GM21737 (cell line): Measurements from ENCODE around the gene LTF.
"Not testable (repeated sequence)": the region's sequence is repeated elsewhere in the genome, so short reads cannot be mapped to it uniquely, and the experiment has no call there.

Source experiments
- ATAC-seq: cut with Tn5 transposase; IDR thresholded peaks from one replicate; pipeline ENCODE4 v1.9.1; 2021; ENCODE audit warnings: mild to moderate bottlenecking, moderate library complexity; ENCODE audit not compliant: unreplicated experiment

LTF gene

GRCh38 chr3:46464326-46465195 is at the start of gene LTF:
LTF (minus strand) TSS chr3:46464905; CDS start chr3:46464867, 38 bp downstream.
- ATAC-seq, result no peak

DNA sequence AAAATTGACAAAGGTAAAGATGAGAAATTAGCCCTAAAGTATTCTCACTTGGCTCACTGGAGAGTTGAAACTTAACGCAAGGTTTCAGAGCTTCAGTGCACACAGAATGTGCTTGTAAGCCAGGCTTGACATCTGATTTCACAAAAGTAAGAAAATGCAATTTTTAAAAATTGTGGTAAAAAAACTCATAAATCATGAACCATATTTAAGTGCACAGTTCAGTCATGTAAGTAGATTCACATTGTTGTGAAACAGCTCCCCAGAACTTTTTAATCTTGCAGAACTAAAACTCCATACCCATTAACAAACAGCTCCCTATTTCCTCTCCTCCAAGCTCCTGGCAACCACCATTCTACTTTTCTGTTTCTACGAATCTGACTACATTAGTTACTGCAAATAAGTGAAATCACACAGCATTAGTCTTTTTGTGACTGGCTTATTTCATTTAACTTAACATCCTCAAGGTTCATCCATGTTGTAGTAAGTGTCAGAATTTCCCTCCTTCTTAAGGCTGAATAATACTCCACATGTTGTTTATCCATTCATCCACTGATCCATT is 47.6 kb upstream of the LTF start:
- no peak for ATAC-seq

DNA sequence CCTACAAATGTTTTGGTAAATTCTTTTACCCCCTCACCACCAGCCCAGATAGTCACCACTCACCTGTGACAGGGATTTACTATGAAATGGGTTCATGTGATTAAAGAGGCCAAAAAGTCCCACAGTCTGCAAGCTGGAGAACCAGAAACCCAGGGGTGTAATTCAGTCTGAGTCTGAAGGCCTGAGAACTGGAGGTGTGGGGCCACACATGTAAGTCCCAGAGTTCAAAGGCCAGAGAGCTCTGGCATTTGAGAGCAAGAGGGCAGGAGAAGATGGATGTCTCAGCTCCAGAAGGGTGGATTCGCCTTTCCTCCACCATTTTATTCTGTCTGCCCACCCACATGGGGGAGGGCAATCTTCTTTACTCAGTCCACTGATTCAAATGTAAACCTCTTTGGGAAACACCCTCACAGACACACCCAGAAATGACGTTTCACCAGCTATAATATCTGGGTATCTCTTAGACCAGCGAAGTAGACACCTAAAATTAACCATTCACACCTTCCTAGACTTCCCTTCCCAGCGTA is 45.0 kb upstream of the LTF start:
- ATAC-seq, result no peak

DNA sequence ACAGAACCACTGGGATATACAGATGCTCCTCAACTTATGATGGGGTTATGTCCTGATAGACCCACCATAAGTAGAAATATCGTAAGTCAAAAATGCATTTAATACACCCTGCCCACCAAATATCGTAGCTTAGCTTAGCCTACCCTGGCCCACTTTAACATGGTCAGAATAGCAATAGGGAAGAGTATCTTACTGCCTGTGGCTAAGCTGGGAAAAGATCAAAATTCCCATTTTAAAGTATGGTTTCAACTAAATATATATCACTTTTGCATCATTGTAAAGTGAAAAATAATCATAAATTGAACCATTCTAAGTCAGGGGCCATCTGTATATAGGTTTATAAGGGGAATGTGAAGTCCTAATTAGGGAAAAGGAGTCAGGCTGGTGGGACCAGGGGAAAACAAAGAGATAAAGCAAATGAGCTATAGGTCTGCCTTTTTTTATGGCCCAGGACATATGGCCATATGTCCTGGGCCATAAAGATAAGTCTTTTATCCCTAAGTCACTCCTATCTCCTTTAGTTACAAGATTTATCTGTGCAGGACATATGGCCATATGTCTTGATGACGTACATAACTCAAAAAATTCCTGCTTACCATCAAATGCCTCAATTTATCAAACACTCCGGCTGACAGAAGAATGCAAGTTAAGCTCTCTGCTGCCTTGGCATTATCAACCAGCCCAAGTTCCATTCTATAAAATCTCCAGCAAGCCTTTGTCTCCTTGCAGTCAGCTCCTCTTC is 44.3 kb upstream of the LTF start:
- no peak for ATAC-seq

GRCh38 chr3:46506526-46506925 is 41.8 kb upstream of the LTF start:
- ATAC-seq, result no peak

DNA sequence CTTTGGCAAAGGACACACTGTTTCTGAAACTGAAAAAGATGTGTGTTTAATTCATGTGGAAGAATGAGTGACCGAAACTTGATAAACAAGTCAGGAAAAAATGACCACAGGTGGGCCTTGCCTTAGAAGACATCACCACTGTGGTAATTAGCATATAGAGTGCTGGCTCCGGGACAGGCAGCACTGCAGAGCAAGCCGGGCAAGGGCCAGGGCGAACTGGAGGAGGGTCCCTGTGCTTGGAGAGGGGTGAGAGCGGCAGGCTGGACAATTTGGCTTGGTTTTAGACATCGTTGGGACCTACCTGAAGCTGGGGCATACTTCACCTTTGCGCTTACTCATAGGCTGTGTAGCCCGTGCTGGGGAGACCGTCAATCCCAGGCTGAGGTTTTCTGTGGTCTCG is 41.2 kb upstream of the LTF start:
- no peak for ATAC-seq

- no peak for ATAC-seq
Measured at GRCh38 chr3:46504789-46505188, 40.1 kb upstream of the LTF start.

DNA sequence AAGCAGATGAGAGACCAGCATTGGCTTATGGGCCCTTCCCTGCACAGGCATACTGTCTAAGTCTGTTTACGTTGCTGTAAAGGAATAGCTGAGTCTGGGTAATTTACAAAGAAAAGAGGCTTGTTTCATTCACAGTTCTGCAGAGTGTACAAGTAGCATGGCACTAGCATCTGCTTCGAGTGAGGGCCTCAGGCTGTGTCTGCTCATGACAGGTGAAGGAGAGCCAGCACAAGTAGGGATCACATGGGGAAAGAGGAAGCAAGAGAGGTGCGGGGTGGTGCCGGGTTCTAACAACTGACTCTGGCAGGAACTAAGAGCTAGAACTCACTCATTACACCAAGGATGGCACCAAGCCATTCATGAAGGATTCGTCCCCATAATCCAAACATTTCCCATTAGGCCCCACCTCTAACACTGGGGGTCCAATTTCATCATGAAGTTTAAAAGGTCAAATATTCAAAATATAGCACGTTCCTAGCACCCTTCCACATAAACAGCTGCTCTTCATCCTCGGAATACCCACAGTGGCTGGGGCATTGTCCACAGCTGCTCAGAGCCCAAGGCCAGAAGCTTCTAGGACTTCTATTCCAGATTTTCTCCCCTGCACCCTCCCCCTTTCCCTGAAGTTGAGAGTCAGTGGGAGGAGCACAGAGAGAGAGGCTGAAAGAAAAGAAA is 38.6 kb upstream of the LTF start:
- no peak for ATAC-seq

DNA sequence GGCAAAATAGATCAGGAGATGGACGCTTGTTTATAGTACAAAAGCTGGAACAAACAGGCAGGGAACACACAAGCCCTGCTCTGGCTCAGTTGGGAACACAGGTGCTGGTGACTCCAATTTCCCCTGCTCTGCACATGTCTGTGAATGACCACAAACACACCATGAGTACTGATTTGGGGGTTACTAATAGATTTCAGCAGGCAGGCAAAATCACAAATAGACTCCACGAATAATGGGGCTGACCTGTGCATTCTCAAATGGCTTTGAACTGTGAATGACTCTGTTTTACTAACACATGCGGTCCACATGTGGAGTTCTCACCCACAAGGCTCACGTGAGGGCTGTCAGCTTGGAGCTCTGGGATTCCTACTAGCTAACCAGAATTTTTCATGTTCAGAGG is 37.0 kb upstream of the LTF start:
- ATAC-seq, result no peak

DNA sequence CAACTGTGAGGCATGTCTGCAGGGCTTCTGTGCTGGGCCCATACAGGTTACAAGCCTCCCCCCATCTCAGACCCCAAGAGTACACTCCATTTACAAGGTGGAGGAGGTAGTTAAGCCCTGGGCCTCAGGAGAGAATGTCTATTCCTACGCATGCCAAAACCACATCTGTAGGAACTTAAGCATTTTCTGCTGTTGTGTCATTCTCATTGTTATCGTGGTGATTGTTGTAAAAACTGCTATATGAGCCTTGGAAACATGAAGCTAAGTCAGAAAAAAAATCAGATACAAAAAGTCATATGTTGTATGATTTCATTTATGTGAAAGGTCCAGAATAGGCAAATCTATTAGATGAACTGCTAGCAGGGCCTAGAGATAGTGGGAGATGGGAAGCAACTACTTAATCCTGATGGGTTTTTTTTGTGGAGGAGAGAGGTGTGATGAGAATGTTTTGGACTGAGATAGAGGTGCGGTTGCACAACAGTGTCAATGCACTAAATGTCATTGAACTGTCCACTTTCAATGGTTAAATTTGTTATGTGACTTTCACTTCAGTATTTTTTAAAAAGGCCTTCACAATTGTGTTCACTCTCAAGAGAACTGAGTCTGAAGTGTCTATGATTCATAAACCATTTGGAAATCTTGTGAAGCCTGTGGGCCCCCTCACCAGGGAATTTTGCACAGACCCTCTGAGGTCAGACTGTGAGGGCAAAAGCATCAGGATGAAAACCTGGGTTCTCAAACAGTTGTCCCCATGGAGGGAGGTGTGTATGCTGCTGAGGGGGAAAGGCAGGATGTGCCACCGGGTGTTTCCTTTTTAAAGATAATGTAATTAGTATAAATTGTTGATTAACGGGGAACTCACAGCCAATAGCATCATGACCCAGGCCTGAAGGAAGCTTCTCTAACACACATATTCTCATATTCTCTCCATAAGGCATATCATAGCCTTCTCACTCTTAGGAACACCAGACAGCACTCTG is 36.2 kb upstream of the LTF start:
- ATAC-seq, result no peak

DNA sequence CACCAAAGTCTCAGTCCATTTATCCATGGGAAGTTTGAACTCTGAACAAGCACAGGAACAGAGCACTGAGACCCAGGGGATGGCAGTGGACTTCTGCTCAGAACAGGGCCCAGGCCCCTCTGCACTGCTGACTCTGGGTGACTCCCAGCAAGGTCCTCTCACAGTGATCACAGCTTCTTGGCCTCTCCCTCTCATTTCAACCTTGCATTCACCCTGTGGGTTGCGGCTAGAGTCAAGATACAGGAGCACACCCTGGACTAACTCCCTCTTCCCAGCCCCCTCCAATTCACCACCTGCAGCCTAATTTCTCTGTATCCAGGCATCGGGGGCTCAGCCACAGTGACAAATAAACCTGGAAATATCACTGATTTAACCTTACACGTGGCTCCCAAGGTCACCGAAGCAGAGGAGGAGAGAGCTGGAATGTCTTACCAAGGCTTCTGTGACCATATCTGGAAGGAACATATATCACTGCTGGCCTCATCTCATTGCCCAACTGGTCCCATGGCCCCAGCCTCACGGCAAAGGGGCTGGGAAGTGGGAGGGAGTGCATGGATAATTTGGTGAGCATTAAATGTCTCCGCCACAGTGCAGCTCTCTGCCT is 34.3 kb upstream of the LTF start:
- no peak for ATAC-seq

DNA sequence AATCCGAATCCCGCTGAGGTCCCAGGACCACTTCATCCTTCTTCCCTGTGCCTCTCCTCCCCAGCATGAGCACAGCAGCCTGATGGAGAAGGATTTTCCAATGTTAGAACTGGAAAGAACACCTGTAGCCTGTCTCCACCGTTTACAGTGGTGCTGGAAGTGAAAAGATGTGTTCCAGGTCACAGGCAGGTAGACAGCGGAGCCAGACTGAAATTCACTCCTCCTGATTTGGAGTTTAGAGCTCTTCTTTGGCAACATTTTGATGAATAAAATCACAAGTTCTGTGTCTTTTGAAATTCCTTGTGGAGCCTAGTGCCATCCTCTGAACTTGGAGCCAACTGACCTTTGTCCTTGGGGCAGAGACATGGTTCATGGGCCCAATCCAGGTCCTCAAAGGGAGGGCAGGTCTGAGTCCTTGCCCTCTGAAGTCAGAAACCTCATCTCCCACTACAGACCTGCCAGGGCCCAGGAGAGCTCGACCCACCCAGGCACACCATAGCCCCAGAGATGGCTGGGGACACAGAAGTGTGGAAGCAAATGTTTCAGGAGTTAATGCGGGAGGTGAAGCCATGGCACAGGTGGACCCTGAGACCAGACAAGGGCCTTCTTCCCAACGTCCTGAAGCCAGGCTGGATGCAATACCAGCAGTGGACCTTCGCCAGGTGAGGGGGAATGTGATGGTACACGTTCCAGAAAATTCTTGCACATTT is 33.0 kb upstream of the LTF start, which contains the start of gene RTP3:
Gene RTP3, plus strand, starts transcription at position 421 of the 710 bp plus-strand sequence. Its CDS starts 87 bp downstream, at position 508.
- no peak for ATAC-seq

GRCh38 chr3:46496746-46497555 is 32.2 kb upstream of the LTF start:
- no peak for ATAC-seq

DNA sequence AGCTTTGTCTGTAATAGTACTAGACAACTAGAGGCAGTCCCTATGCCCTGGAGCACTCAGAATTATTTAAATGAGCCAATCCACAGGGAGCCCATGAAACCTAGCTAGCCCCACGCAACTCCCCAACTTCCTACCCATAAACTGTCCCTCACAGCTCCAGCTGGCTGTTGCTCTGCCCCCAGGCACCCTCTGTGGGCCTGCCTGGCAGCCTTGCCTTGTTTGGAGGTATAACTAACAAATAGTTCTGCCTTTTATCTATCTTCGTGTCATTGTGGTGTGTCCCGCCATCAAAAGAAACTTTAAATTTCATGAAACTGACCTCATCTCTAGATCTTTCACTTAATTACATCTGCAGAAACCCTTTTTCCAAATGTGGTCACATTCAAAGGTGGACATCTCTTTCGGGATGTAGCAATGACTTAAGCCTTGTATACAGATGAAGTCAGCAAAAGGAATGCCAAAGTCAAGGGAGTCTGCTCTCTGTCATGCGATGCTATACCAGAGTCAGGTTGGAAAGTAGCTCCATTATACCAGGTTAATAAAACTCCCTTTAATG is 31.3 kb upstream of the LTF start:
- no peak for ATAC-seq

DNA sequence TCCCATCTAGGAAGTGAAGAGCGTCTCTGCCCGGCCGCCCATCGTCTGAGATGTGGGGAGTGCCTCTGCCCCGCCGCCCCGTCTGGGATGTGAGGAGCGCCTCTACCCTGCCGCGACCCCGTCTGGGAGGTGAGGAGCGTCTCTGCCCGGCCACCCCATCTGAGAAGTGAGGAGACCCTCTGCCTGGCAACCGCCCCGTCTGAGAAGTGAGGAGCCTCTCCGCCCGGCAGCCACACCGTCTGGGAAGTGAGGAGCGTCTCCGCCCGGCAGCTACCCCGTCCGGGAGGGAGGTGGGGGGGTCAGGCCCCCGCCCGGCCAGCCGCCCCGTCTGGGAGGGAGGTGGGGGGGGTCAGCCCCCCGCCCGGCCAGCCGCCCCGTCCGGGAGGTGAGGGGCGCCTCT is 29.8 kb upstream of the LTF start:
- not testable (repeated sequence) for ATAC-seq

DNA sequence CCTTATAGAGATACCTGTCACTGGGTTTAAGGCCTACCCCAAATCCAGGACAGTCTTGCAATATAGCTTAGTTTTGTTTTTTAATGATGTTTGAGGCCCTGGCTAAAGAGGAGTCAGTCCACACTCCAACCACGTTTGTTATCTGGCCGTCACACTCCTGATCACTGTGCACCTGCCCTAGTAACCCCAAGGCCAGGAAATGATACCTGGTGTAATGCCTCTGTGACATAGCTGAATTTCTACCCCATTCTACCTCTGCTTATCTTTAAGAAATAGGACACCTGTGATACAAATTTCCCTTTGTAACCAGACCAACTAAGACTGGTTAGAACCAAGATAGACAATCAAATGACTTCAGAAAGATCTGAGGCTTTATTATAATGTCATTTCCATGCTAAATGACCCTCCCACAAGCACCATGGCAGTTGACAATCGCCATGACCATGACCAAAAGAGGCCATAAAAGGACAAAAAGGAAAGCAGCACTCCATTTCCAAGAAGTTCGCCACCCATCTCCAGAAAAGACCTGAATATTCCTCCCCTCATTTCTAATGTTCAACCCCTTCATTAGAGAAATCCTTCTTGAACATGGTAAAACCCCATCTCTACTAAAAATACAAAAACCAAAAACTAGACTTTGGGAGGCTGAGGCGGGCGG is 28.3 kb upstream of the LTF start:
- no peak for ATAC-seq
